HG02678 (cell line): ENCODE results near the gene PRDX3.
A peak's percentile ranks its signal among the peaks of the same experiment; 100 is the strongest.
"Not testable (repeated sequence)": the region's sequence is repeated elsewhere in the genome, so short reads cannot be mapped to it uniquely, and the experiment has no call there.

Source experiments
- ATAC-seq: cut with Tn5 transposase; IDR thresholded peaks from one replicate; pipeline ENCODE4 v1.9.1; 2021; ENCODE audit warnings: mild to moderate bottlenecking, moderate library complexity; ENCODE audit not compliant: unreplicated experiment

PRDX3 gene

DNA sequence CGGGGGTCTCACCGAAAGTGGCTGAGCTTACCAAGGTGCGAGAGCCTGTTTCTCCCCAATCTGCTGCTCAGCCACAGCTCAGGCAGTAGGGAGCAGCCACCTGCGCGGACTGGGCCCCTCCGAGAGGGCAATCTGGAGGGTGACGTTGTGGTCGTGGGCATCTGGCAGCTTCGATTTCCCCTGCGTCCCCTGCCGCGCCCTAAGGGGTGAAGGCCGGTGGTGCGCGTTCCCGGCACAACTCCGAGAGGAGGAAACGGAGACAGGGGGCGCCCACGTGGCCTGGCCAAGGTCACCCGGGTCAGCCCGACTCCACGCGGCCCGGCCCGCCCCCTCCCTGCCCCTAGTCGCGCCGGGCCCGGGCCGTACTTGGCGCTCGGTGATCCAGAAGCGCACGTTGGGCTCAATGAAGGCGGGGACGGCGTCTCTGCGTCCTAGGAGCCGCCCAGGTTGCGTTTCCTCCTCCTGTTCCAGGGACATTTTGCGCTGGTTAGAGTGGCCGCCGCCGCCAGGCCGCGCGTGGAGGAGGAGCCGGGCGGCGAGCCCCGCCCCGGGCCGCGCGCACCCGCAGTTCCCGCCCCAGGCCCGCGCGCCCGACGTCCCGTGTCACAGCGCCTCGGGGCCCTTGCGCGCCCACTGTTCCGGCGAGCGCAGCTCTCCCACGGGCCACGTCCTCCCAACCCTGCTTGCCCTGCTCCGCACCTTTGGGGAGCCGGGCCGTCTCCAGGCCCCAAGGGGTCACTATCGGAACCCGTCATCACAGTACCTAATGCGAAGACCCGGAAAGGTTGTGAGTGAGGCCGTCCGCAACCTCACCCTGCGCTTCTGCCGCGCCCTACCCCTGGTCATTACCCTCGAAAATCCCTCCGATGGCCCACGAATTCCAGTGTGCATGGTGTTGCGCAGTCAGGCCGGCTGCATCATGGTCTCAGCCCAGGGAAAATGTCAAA is 13.2 kb downstream of the PRDX3 start, which contains the start of gene SFXN4:
Gene SFXN4, minus strand, starts transcription at position 544 of the 947 bp plus-strand sequence. Its CDS starts 67 bp downstream, at position 477.
- ATAC-seq = peak; percentile 91

GRCh38 chr10:119162452-119163092 is 16.0 kb downstream of the PRDX3 start:
- ATAC-seq = no peak

DNA sequence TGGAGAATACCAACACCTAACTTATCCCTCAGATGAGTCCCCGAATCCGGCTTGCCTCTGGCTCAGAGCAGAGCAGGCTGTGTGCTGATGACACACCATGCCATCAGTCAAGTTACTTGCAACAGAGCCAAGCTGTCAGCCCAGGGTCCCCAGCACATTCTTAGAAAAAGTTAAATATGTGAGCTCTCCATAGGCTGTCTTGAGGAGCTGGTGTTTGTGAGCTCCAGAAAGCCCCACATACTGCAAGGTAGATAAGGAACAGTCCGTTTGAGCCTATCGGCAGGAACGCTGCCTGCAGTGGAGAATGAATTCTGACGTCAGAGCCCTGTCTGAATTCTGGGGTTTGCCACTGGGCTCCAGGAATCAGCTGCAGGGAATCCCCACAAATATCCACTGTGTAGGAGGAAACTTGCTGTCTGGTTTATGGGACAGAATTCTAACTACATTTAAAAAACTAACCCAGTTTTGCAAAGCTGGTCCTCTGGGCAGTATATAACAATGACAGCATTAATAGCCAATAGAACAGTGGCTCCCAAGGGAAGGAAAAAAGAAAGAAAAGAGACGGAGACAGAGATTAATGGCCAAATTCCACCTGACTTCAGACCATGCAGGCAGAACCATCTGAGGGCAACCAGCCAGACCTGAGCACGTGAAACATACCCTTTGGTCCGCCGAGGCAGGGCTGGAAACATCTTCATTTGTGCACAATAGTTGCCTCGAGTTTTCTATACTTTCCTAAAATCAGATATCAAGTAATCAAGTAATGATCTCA is 16.7 kb downstream of the PRDX3 start:
- no peak for ATAC-seq

DNA sequence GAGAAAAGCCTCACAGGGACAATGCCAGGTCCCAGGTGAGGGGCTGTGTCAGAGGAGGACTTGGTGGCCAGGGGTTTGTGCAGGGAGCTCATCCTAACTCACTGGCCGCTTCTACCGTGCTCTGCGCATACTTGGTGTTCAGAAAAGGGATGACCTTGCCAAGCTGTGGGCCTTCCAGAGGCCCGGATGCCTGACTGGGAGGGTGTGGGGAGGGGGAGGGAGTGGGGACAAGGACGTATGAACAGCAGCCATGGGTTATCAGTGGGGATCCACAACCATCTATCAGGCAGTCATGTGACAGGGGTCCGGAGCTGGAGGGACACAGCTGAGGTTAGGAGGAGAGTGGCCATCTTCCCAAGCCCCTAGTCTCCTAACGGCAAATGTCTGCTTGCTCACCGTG is 19.3 kb downstream of the PRDX3 start:
- no peak for ATAC-seq

- ATAC-seq = no peak
These were observed 25.0 kb downstream of the PRDX3 start for GRCh38 chr10:119153661-119154060.

DNA sequence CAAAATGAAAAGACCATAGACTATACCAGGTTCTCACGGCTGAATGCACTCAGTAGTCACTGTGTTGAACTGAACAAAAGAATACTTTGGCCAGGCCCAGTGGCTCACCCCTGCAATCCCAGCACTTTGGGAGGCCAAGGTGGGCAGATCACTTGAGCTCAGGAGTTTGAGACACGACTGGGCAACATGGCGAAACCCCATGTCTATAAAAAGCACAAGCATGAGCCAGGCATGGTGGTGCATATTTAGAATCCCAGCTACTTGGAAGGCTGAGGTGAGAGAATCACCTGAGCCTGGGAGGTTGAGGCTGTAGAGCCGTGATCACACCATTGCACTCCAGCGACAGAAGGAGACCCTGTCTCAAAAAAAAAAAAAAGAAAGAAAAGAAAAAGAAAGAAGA is 25.6 kb downstream of the PRDX3 start:
- no peak for ATAC-seq

DNA sequence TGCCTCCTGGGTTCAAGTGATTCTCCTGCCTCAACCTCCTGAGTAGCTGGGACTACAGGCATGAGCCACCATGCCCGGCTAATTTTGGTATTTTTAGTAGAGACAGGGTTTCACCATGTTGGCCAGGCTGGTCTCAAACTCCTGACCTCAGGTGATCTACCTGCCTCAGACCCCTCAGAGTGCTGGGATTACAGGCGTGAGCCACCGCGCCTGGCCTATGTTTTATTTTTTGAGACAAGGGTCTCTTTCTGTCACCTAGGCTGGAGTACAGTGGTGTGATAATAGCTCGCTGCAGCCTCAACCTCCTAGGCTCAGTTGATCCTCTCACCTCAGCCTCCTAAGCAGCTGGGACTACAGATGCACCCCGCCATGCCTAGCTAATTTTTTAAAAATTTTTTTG is 27.0 kb downstream of the PRDX3 start:
- not testable (repeated sequence) for ATAC-seq

- ATAC-seq = no peak
These were observed 28.9 kb downstream of the PRDX3 start for GRCh38 chr10:119149729-119150128.

DNA sequence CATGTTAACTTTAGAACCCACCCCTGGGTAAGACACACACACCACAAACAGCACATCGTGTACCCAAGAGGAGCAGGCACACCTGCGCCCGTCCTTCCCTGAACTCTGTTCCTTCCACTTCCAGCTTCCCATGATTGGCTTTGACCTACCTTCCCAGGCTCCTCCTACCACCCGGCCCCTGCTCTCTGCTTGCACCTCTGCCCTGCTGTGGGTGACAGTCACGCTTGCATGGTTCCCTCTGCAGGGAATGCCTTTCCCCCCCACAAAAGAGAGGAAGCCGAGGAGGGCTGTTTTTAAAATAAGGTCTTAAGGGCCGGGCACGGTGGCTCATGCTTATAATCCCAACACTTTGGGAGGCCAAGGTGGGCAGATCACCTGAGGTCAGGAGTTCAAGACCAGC is 29.5 kb downstream of the PRDX3 start:
- ATAC-seq = no peak

DNA sequence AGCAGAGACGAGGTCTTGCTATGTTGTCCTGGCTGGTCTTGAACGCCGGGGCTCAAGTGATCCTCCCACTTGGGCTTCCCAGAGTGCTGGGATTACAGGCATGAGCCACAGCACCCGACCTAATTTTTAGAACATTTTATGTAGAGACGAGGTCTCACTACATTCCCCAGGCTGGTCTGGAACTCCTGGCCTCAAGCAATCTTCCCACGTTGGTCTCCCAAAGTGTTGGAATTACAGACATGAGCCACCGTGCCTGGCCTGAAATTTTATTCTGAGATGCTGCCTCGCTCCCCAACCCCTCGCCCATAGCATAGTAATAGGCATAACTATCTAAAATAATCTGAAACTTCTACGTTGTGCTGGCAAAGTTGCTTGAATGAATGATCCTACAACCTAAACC is 35.0 kb downstream of the PRDX3 start:
- no peak for ATAC-seq

- no peak for ATAC-seq
These were observed 37.9 kb downstream of the PRDX3 start for GRCh38 chr10:119140603-119141245.

- no peak for ATAC-seq
These were observed 39.0 kb downstream of the PRDX3 start for GRCh38 chr10:119139464-119140067.

- ATAC-seq = no peak
These were observed 40.0 kb downstream of the PRDX3 start for GRCh38 chr10:119138346-119139306.

- not testable (repeated sequence) for ATAC-seq
These were observed 40.7 kb downstream of the PRDX3 start for GRCh38 chr10:119137878-119138277.

GRCh38 chr10:119136084-119136483 is 42.5 kb downstream of the PRDX3 start:
- ATAC-seq = no peak

DNA sequence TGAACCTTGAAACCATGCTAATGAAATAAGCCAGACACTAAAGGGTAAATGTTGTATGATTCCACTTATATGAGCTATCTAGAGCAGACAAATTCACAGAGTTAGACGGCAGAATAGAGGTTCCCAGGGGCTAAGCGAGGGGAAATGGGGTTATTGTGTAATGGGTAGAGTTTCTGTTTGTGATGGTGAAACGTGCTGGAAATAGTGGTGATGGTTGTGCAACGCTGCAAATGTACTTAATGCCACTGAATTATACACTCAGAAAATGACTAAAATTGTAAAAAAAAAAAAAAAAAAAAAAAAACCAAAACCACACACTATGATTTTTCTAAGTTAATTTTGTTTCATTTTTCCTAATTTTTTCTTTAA is 43.1 kb downstream of the PRDX3 start:
- ATAC-seq = no peak

- no peak for ATAC-seq
These were observed 44.7 kb downstream of the PRDX3 start for GRCh38 chr10:119133949-119134348.

- no peak for ATAC-seq
These were observed 45.9 kb downstream of the PRDX3 start for GRCh38 chr10:119132521-119133345.
